ENCODE data around the gene PLEKHA7.

DNA sequence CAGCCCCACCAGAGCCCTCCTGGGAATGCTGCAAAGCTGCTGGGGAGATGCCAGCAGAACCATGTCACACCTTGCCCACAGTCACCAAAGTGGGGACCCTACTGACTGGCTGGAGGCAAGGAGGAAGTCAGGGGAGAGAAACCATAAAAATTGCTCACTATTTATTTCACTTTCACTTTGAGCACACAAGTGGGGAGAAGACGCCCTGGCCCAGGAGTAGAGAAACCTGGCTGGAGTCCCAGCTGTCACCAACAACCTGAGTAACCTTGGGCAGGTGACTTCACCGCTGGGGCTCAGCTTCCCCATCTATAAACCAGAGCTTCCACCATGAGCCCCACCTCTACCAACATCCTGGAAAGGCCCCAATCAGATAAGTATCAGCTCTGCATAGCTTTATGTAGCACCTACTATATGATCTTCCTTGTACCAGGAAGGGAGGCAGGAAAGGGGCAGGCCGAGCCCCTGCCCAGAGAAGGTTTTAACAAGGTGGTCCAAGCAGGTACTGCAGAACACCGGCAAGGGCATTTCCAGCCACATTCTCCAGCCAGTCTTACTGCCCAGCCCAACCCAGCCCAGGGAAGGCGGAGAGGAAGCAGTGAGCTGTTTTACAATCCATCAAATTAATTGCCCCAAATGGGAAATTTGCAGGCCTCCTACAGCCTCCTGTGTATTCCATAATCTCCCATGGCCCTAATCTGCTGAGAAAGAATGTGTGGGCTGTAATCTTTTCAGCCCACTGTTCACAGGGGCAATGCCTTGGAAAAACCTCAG lies 27.6 kb downstream of the PLEKHA7 start:
- TF ChIP-seq POLR2A (IDR thresholded peaks at IDR 0.05; ENCODE audit: low read length), result no peak
- TF ChIP-seq GATA1 (IDR thresholded peaks at IDR 0.05; ENCODE audit: low read depth, low read length), result no peak
